HFFc6 (cell line): ENCODE measurements around the gene DNASE1L2. TPM values are rescaled to one million over a fixed set of nuclear protein-coding genes. Genes with fewer than 3 reads are reported as not detected.
"Not testable (repeated sequence)": the region's sequence is repeated elsewhere in the genome, so short reads cannot be mapped to it uniquely, and the experiment has no call there.

ENCODE experiments used
- DNase-seq: peaks from one replicate; pipeline ENCODE4 v3.0.0-alpha.2; 2018
- H3K27ac Mint-ChIP-seq: 2 replicates; pipeline ENCODE4 v1.8.0; 2020; ENCODE audit warnings: mild to moderate bottlenecking, mixed read lengths
- H3K27me3 Mint-ChIP-seq: 2 replicates; pipeline ENCODE4 v1.8.0; 2021; ENCODE audit warnings: mild to moderate bottlenecking, moderate library complexity, mixed read lengths; ENCODE audit not compliant: insufficient read depth
- H3K36me3 Mint-ChIP-seq: 2 replicates; pipeline ENCODE4 v1.8.0; 2021; ENCODE audit warnings: low read depth, mixed read lengths
- H3K4me1 Mint-ChIP-seq: 2 replicates; pipeline ENCODE4 v1.8.0; 2020; ENCODE audit warnings: low read depth, mixed read lengths
- H3K4me3 Mint-ChIP-seq: 2 replicates; pipeline ENCODE4 v1.8.0; 2020; ENCODE audit warnings: mild to moderate bottlenecking, moderate library complexity, mixed read lengths
- H3K9me3 Mint-ChIP-seq: 2 replicates; pipeline ENCODE4 v1.8.0; 2020; ENCODE audit warnings: mild to moderate bottlenecking, mixed read lengths
- CTCF ChIP-seq: fragments of 200-600 bp; sonication (generic); IDR thresholded peaks from 2 replicates; pipeline ENCODE4 v1.5.0; 2021; ENCODE audit warnings: antibody characterized with exemption, mild to moderate bottlenecking
- total RNA-seq, 6 experiments: library from RNA; stranded (reverse); fragmentation: NEBNext Ultra II Directional; extraction: Animal tissue kit (Norgen Biotek cat#: 25700); gene quantifications; 2 replicates in 1 of 6; 3 replicates in 5 of 6; pipeline ENCODE4 v1.2.3, GENCODE V29; 2021

DNASE1L2 gene
- total RNA-seq, 6 experiments from 2014 or later, result 0.82 to 1.5 (median 1.1) TPM

GRCh38 chr16:2237102-2237482 lies 848 bp downstream of the DNASE1L2 start:
- Mint-ChIP-seq H3K4me1 (no peaks in the 10 kb centered on the region), H3K9me3 (no peaks in the 10 kb centered on the region), H3K27me3 (no peaks in the 10 kb centered on the region; the same call in 1 of the 2 replicates), H3K4me3 (no peak overlapping the region), H3K27ac (no peak overlapping the region), H3K36me3 (peaks cover 4% of the 10 kb centered on the region; the same call in 1 of the 2 replicates)
- DNase-seq, result no peak
- TF ChIP-seq CTCF, result no peak

- no peak for DNase-seq
- Mint-ChIP-seq H3K27ac (no peak overlapping the region), H3K27me3 (no peaks in the 10 kb centered on the region; the same call in 1 of the 2 replicates), H3K36me3 (peaks cover 9% of the 10 kb centered on the region), H3K9me3 (no peaks in the 10 kb centered on the region), H3K4me1 (no peaks in the 10 kb centered on the region), H3K4me3 (no peak overlapping the region)
- no peak for TF ChIP-seq CTCF
Measured at GRCh38 chr16:2237493-2238149, 1.4 kb downstream of the DNASE1L2 start.

GRCh38 chr16:2238150-2238837 lies 2.0 kb downstream of the DNASE1L2 start:
- Mint-ChIP-seq H3K27me3 (no peaks in the 10 kb centered on the region; the same call in 1 of the 2 replicates), H3K9me3 (no peaks in the 10 kb centered on the region), H3K4me3 (no peak overlapping the region), H3K36me3 (peaks cover 9% of the 10 kb centered on the region), H3K27ac (no peak overlapping the region), H3K4me1 (no peaks in the 10 kb centered on the region)
- TF ChIP-seq CTCF, result no peak
- DNase-seq, result no peak

GRCh38 chr16:2238838-2239675 lies 2.8 kb downstream of the DNASE1L2 start:
- H3K9me3 Mint-ChIP-seq, result no peaks in the 10 kb centered on the region
- no peak overlapping the region for H3K4me3 Mint-ChIP-seq

GRCh38 chr16:2240331-2240730 lies 4.1 kb downstream of the DNASE1L2 start:
- not testable (repeated sequence) for H3K36me3 Mint-ChIP-seq, H3K4me3 Mint-ChIP-seq

More at GRCh38 chr16:2238838-2239675, 2.8 kb downstream of the DNASE1L2 start:
- no peak overlapping the region for H3K27ac Mint-ChIP-seq
- no peaks in the 10 kb centered on the region for H3K27me3 Mint-ChIP-seq
- TF ChIP-seq CTCF, result no peak
- no peak for DNase-seq
- no peaks in the 10 kb centered on the region for H3K4me1 Mint-ChIP-seq
- H3K36me3 Mint-ChIP-seq, result peaks cover 9% of the 10 kb centered on the region

More at GRCh38 chr16:2240331-2240730, 4.1 kb downstream of the DNASE1L2 start:
- H3K27ac Mint-ChIP-seq, H3K27me3 Mint-ChIP-seq, DNase-seq, H3K4me1 Mint-ChIP-seq, H3K9me3 Mint-ChIP-seq: not testable (repeated sequence)
